Suprapubic skin (tissue), 4 donors: ENCODE measurements around the gene DDX25.

Source experiments
- EP300 ChIP-seq: sonication (generic); formaldehyde crosslinking; IDR thresholded peaks from one replicate; pipeline ENCODE4 v1.6.1; 2017; ENCODE audit warnings: antibody characterized with exemption
- POLR2AphosphoS5 ChIP-seq, 3 donors: sonication (generic); formaldehyde crosslinking; IDR thresholded peaks; one replicate each; pipeline ENCODE4 v1.6.1; 2017; ENCODE audit warnings: antibody characterized with exemption in 3 of 3
- TF ChIP-seq, protein P1 (sequence below), 2 donors: fragments of 200-600 bp in 1 of 2; fragments of 450-650 bp in 1 of 2; sonication (generic) in 1 of 2; IDR thresholded peaks; one replicate each; pipeline ENCODE4 v1.5.1; 2016 to 2019; ENCODE audit warnings: antibody characterized with exemption in 2 of 2, mild to moderate bottlenecking in 1 of 2, moderate library complexity in 1 of 2

DNA sequence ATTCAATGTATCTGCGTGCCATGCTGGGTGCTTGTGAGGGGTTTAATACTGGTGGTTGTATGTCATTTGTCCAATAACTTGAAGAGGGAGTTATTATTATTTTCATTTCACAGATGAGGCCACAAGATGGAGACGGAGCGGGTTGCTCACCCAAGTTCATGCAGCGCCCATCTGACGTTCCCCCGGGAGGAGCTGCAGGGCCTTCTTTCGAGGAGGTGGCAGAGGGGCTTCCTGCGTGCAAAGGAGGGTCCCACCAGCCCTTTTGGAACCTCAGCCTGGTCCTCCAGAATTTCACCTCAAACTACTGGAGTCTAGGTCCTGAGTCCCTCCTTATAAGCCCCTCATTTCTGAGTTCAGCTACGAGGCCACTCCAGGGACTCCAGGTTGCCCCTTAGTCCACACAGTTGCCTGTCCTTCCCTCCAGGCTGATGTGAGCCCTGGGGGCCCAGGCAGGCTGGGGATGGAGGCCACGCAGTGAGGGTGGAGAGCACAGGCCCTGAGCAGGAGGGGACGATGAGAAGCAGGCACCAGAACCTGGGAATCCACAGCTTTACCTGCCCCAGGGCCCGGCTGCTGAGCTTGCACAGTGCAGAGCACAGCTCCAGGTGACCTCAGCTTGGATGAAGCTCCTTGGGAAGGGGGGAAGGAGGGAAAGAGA is 38.6 kb downstream of the DDX25 start:
- TF ChIP-seq, protein P1, sequence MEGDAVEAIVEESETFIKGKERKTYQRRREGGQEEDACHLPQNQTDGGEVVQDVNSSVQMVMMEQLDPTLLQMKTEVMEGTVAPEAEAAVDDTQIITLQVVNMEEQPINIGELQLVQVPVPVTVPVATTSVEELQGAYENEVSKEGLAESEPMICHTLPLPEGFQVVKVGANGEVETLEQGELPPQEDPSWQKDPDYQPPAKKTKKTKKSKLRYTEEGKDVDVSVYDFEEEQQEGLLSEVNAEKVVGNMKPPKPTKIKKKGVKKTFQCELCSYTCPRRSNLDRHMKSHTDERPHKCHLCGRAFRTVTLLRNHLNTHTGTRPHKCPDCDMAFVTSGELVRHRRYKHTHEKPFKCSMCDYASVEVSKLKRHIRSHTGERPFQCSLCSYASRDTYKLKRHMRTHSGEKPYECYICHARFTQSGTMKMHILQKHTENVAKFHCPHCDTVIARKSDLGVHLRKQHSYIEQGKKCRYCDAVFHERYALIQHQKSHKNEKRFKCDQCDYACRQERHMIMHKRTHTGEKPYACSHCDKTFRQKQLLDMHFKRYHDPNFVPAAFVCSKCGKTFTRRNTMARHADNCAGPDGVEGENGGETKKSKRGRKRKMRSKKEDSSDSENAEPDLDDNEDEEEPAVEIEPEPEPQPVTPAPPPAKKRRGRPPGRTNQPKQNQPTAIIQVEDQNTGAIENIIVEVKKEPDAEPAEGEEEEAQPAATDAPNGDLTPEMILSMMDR (IDR thresholded peaks at IDR 0.05): no peak
- TF ChIP-seq POLR2AphosphoS5 (IDR thresholded peaks at IDR 0.05): no peak
- no peak for TF ChIP-seq EP300
